Effector CD8-positive, alpha-beta T cell (primary cell): Measurements from ENCODE around the gene SIGLEC12.

ENCODE experiments used
- DNase-seq: peaks from one replicate; lab custom pipeline; 2025; lab: John Stamatoyannopoulos, UW
- total RNA-seq, 4 experiments: gene quantifications; one replicate each; lab custom pipeline; 2026; lab: John Stamatoyannopoulos, UW

Gene SIGLEC12
- total RNA-seq: 0 to 0.09 (median 0) reads per million in 4 experiments

DNA sequence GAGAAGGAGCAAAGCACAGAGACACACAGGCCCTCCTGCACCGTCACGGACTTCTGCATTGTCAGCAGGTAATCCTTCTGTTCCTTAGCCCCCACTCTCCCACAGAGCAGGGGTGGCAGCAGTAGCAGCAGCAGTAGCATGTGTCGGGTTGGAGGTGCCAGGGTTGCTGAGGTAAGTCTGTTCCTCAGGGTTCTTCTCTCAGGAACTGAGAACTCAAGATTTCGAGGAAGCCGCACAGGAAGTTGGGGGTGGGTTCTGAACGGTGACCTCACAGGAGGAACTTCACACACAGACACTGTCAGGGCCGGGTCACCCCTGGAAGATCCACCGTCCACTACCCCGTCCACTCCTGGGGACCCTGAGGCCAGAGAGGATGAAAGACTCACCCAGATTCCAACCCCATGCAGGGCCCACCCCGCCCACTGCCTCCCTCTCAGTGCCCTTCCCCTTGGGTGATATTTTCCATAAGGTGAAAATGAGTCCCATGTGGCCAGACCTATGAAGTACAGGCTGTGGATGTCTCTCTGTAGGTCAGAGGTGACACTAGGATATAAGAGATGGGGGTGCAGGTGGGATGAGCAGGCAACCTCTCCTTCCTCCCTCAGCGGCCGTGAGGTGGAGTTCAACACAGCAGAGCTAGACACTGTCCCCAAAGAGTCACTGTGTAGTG lies at the start of gene SIGLEC12:
TSS of gene SIGLEC12 (minus strand) at position 207 of the 670 bp plus-strand sequence. CDS start at position 140, 67 bp downstream.
- DNase-seq: no peak

DNA sequence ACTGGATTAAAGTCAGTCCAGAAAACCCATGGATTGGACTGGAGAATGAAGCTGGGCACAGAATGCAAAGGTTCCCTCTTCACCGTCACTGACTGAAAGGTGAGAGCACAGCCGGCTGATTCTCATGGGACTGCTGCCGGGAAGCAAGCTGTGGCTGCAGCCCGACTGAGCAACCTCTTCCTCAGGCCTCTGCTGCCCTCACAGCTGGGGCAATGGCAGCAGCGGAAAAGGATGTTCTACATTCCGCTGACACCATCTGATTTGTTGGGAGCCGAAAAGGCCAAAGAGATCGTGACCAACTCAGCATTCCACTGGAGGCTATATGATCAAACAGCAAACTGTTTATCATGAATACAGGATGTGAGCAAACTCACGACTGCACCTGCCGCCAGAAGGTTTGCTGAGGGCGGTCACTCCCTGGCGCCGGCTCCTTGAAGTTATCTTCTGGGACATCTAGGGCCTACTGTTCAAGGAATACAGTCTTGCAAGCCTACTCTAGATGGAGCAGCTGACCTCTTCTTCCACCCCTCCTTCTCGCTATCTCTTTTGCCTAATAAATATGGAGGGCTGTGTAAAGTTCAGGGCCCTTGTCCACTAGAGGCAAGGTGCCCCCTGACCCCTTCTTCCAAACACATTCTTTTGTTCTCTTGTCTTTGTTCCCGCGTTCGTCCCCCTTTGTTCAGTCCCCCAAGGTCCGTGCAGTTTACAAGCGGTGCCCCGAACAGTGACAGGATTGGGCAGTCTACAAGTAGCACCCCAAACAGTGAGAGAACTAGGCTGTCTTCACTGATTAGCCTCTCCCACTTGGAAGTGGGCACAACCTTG lies 49.5 kb upstream of the SIGLEC12 start:
- DNase-seq: no peak

DNA sequence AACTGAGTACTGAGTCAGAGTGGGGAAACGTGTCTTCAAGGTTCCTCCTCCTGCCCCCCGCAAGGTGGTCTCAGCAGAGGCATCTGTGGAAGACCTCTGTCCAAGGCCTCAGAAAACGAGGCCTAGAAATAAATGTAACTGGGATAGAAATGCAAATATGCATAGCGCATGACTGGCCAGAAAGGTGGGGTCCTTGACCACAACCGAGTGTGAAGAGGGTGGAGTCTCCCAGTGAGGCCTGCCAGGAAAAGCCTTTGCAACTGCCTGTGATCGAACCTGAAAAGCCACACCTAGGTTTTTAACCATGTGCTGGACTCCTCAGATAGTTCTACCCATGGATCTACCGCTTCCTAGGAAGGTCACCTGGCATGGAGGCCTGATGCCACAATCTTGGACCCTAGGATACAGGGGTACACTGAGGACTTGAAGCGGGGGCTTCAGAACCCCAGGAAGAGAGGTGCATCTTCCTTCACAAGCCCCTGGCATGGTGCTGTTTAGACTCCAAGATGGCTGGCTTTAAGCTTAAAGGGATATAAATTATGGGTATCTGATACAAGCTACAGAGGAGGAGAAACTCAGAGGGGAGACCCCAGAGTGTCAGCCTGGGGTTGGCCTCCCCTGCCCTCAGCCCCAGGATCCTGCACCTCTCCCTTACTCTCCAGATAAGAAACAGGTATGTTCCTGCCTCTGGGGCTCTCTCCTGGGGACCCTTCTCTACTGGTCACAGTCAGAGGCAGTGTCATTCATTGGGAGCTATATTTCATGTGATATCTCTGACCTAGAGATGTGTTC lies 48.1 kb upstream of the SIGLEC12 start:
- DNase-seq: no peak

DNA sequence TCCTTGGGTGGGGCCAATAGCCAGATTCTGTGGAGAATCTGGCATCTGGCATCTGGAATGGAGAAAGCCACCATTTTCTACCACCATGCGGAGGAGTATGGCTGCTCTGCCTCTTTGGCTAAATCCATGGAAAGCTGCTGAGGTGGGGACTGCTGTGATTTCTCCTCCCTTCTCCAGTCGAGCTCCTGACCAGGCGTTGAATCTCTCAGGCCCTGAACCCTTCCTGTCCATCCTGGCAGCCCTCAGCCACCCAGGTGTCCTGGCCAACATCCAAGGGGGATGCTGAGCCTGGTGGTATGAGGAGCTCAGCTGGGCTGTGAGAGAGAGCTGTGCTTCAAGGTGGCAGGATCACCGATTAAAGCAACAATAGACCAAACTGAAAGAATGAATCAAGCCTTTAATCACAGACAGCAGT lies 47.3 kb upstream of the SIGLEC12 start:
- DNase-seq: no peak

DNA sequence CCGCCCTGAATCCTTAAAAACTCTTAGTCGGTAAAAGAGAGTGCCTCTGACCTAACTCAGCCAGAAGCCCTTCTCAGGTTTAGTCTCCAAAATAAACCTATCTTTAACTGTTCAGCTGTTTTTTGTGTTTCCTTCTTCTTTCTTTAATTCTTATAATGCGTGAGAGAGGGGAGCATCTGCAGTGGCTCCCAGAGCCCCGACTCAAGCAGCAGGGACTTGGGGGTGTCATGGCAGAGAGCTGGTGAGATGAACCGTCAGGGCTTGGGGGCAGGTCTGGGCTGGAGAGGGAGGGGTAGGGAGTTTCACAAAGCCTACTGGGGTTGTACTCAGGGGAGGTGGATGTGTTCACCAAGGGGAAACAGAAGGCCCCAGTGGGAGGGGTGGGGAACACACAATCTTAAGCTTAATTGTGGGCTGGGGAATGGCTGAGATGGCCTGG lies 46.6 kb upstream of the SIGLEC12 start:
- no peak for DNase-seq

DNA sequence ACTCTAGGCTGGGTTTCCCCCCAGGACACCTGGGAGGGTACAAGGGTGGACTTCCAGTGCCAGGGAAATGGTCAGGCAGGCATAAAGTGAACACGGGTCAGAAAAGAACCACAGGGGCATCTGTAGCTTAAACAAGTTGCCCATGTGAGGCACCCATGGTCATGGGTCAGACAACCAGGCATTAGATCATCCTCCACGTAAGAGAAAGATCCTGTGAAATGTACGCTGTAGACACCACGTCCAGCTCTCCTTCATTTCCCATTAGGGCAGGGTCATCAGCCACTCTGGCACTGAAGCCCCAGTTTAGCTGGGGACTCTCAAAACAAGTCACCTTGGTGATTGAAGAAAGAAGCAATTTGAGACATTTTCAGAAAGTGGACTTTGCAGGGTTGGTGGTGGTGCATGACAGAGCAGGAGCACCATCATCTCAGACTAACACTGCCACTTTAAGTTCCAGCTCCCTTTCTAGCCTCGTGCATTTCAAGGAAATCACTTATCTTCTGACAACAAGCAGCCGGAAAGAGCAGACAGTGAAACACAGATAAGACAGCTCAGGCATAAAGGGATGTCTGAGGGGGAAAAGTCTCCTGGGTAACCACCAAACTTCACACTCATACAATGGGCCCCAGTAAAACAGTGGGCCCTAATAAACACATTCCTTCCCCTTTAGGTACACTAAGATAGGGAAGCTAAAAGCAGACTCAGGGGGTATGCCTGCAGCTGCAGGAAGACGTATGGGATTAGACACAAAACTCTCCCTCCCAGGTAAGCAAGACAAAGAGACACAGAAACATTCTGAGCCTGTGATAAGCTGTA lies 46.0 kb upstream of the SIGLEC12 start:
- no peak for DNase-seq

DNA sequence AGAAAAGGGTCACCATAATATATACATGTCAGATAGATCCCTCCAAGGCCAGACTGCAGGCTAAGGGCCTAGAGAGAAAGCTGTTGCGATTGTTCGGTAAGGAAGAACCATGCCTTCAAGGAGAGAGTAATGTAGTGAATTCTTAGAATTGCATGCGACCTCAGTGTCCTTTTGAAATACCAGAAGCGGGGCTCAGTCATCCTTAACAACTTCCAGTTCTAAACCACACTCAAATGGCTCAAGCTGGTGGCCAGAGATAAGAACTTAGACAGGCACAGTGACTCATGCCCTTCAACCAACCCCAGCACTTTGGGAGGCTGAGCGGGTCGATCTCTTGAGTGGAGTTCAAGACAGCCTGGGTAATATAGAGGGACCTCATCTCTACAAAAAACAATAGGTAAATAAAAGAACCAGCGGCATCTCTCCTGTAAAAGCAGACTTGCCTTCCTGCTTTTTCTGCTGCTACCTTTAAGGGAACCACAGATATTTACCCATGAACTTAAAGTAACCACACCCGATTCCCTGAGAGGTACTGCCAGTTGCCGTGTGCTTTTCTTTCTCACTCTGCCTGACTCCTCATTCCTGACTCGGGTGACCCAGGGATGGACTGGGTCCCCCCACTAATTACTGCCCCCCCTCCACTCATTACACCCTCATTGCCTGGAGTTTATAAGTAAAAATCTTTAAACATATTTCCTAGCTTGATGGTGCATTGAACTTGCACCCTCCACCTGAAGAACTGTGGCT lies 45.2 kb upstream of the SIGLEC12 start:
- DNase-seq: no peak

DNA sequence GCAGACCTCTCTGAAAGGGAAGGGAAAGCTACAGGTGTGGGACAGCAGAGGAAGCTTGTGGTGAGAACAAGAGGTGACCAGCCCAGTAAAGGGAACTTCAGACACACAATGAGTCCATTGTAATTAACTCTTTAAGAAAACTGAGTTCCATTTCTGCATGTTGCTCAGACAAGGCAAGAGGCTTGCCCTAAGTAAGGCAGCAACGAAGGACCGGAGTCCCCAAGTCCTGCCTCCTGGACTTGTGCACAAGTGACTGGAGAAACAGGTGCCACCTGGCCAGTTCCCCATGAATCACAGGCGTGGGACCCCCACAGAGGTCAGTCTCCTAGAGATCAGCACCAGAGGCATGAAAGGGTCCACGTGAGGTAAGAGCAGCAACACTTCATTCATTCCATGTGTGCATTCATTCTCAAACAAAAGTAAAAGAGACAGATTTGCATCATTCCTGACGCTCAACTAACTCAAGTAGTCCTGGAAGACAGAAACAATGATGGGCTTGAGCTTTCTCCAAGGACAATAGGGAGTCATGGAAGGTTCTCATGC lies 44.6 kb upstream of the SIGLEC12 start:
- DNase-seq: no peak

DNA sequence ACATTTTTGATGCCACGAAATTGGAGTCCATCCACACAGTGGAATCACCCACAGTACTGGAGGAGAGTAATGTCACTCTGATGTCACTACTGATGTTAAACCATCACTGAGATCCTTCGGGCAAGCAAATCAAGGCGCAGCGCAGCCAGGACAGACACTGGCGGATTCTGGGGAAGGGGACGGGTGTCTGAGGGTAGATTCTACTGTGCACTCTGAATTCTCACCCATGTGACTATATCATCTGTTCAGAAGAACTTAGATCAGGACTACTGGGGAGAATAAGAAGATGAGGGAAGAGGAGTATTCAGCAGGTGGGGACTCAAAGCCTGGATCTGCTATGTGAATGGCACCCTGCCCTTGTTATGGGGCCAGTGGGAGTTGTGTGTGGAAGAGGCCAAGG lies 42.4 kb upstream of the SIGLEC12 start:
- DNase-seq: no peak

DNA sequence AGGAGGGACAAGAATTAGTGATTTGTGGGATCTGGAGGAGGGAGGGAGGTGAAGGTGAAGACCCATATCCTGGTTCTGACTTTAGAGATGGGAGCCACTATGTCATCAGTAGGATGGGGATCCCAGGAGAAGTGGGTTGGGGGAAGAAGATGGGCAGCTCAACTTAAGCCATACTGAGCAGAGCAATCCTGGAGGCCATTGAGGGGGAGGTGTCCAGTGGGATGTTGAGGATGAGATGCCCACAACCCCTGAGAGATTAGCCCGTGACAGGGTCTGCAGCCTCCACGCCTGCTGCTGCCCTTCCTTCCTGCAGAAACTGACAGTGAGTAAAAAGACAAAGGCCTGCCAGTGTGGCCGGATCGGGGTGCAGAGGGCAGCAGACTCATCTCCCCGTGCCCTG lies 41.1 kb upstream of the SIGLEC12 start:
- DNase-seq: no peak

DNA sequence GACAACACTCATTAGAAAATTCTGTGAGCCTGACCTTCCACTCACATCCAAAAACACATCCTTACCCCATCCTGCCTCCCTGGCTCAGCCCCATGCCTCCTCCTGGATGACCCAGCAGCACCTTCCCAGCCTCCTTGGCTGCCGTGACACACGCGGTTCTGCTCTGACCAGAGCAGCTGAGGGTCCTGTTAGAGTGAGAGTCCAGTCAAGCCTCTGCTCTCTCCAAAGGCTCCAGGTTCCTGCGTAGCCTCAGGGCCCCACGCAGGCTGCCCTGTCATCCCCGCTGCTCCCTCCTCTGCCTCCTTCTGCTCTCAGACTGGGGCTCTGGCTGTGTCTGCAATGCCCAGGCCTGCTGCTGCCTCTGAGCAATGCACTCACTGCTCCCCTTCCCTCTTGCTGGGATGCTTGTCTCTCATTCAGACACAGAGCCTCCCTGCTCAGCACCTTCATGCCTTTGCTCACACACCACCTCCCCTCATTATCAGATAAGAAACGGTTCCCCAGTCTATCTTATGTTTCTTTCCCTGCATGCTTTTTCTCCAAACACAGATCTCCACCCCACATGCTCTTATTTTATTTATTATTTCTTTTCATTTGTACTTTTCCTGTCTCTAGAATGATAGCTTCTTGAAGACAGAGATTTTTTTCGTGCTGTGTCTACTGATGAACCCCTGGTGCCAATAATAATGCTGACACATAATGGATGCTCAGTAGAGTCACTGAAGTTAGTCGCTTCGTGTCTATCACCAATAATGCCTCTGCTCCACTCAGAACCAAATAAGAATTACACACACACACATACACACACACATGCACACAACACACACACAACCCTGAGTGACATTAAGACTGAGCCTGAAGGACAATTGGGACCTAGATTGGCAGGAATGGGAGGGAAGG lies 40.1 kb upstream of the SIGLEC12 start:
- no peak for DNase-seq

DNA sequence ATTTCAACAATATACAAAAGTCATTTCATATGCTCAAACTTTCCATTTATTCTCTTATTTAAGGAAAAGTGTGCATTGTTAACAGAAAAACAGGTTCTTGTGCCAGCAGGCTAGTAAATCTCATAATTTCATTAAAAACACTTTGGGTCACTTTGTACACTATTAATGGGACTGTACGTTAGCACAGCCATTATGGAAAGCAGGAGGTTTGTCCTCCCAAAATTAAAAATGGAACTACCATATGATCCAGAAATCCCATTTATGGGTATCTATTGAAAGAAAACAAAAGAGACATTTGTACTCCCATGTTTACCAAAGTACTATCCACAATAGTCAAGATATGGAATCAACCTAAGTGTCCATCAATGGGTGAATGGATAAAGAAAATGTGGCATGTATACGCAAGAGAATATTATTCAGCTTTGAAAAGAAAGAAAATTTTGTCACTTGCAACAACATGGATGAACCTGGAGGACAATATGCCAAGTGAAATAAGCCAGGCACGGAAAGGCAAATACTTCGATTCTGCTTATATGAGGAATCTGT lies 38.3 kb upstream of the SIGLEC12 start:
- no peak for DNase-seq

DNA sequence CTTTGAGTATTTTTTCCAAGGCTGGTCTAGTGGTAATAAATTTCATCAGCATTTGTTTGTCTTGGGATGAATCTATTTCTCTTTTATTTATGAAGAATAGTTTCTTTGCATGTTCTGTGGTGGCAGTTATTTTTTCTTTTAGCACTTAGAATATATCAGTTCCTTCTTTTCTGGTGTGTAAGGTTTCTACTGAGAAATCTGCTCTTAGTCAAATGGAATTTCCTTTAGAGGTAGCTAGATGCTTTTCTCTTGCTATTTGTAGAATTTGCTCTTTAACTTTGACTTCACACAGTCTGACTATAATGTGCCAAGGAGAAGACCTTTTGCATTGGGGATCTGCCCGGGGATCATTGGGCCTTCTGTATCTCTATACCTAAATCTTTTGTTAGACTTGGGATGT lies 33.9 kb upstream of the SIGLEC12 start:
- no peak for DNase-seq

DNA sequence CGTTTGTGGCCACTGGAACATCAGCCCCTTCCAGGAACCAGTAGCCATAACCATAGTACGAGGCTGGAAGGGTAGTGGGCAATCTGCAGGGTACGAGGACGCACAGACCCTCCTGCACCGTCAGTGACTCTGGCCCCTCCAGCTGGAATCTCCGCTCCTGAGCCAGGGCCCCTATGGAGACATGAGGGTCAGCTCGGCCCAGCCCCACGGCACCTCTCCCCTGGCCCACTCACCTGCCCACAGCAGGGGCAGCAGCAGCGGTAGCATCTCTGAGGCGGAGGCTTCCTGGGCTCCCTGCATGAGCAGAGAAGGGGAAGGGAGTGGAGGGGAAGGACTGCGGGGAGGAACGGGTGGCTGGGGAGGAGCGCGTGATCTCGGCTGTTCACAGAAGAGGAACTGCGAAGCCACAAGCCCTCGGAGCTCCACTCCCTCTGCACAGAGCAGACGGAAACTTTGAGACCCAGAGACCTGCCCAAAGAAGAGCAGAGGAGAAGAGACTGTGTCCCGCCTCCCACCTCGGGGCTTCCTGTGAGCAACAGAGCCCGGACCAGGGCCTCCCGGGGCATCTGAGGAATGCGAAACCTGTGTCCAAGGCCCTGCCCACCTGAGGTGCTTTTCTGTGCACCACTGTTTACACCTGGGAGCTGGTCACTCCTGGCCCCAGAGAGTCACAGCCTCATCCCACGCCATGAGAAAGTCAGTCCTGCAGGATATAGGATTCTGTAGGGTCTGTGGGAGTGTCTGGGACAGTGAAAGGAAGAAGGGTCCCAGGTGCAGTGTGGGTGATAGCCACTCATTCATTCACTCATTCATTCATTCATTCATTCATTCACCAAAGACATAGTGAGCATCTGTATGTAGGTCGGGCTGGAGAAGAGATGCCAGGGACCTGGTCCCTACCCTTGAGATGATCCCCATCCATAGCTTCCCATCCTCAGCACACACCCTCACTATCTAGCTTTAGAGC lies 30.0 kb upstream of the SIGLEC12 start, which contains the start of gene SIGLEC6:
TSS of gene SIGLEC6 (minus strand) at position 322 of the 967 bp plus-strand sequence. CDS start at position 300, 22 bp downstream.
- DNase-seq: no peak

DNA sequence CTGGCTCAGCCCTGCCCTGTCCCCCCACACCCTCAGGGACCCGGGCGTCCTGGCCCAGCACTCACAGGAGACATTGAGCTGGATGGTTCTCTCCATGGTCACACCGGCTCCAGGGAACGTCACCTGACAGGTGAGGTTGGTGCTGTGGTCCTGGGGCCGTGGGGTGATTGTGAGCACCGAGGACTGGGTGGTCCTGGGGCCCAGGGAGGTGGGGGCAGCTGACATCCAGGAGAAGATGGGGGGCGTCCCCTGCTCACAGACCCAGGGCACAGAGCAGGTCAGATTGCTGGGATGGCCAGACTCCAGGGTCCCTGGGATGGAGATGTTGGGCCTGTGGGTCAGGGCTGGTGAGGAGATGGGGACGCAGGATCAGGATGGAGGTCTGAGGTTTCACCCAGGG lies 29.0 kb upstream of the SIGLEC12 start:
- no peak for DNase-seq

DNA sequence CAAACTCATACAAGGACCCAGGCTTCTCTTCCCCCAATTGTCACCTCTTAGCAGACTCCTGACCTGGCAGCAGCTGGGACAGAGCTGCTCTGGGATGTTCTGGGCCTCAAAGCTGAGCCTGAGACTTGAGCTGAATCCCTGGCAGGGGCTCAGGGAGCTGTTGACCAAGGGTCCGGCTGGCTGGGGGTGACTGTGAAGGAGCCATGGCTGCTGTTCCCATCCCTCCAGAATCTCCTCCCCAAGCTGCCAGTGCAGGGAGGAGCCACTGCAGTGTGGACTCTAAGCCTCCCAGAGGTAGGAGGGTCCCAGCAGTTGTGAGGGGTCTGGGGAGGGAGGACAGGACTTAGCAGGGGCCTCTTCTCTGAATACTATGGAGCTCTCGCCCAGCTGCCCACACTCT lies 27.7 kb upstream of the SIGLEC12 start:
- DNase-seq: no peak

DNA sequence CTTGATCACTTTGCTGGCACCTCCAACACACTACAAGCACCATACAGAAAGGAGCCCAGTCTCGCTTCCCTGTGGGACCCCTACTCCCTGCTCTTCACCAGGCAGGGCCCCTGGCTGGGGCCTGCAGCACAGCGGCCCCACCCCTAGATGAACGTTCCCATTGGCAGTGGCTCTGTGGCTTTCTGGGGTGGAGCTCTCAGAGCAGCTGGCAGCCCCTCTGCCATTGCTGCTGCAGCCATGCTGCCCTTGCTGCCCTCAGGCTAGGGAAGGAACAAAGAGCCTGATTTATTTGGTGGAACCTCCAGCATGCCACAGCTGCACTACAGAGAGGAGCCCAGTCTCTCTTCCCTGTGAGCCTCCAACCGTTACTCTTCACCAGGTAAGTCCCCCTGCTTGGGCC lies 24.1 kb upstream of the SIGLEC12 start:
- DNase-seq: no peak
